Adrenal gland (tissue), 5 donors: ENCODE results near the gene CERT1.

ENCODE experiments used
- POLR2A ChIP-seq, 2 donors: fragments of 450-650 bp; IDR thresholded peaks; one replicate each; pipeline ENCODE4 v1.6.1; 2017; ENCODE audit warnings: antibody characterized with exemption in 2 of 2, mild to moderate bottlenecking in 2 of 2, moderate library complexity in 1 of 2
- TF ChIP-seq, protein P1 (sequence below), 6 experiments: fragments of 450-650 bp in 4 of 6; fragments of 200-600 bp in 2 of 6; sonication (generic) in 1 of 6; IDR thresholded peaks; 1 replicate in 5 of 6; 2 replicates in 1 of 6; pipeline versions ENCODE4 v1.5.1 to v1.8.0; 2016 to 2021; ENCODE audit warnings: antibody characterized with exemption in 6 of 6, mild to moderate bottlenecking in 2 of 6, moderate library complexity in 1 of 6
- donor health status: DM: no; HTN: no; CAD: no.

DNA sequence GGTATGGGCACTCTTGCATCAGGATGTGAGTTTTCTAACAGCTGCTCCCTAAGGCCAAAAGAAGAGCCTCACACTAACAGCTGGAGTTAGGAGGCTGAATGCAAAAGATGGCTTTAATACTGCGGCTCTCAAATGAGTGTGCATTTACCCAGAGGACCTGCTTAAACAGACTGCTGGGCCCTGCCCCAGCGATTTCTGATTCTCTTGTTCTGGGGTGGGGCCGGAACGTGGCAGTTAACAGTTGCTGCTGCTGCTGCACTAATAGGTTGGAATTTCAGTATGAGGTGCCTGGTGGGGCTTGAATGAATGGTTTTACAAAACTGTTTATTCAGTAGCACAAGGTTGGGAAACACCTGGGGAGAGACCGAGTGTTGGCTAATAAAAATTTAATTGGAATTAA is 148.3 kb downstream of the CERT1 start:
- TF ChIP-seq, protein P1, sequence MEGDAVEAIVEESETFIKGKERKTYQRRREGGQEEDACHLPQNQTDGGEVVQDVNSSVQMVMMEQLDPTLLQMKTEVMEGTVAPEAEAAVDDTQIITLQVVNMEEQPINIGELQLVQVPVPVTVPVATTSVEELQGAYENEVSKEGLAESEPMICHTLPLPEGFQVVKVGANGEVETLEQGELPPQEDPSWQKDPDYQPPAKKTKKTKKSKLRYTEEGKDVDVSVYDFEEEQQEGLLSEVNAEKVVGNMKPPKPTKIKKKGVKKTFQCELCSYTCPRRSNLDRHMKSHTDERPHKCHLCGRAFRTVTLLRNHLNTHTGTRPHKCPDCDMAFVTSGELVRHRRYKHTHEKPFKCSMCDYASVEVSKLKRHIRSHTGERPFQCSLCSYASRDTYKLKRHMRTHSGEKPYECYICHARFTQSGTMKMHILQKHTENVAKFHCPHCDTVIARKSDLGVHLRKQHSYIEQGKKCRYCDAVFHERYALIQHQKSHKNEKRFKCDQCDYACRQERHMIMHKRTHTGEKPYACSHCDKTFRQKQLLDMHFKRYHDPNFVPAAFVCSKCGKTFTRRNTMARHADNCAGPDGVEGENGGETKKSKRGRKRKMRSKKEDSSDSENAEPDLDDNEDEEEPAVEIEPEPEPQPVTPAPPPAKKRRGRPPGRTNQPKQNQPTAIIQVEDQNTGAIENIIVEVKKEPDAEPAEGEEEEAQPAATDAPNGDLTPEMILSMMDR (IDR thresholded peaks at IDR 0.05): no peak
- TF ChIP-seq POLR2A (IDR thresholded peaks at IDR 0.05): no peak
